ENCODE results near the gene KCNMB2.
"Not testable (repeated sequence)": the region's sequence is repeated elsewhere in the genome, so short reads cannot be mapped to it uniquely, and the experiment has no call there.

KCNMB2 gene

DNA sequence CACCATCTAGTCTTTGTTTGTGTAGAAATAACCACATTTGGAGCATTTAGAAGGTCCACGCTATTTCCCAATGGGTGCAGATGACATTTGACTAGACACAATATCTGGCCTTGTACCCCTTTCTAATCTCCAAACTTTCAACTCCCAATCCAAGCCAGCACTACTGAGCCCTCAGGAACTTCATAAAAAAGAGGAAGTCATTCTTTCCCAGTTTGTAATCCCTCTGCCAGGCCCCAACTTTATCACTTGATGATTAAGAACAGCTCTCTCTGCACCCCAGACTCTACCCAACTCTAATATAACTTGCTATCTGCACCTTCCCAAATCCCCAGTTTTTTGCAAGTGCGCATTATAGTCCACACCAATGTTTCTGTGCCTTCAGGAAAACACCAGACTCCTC, 170.2 kb downstream of the KCNMB2 start:
- DNase-seq: no peak

DNA sequence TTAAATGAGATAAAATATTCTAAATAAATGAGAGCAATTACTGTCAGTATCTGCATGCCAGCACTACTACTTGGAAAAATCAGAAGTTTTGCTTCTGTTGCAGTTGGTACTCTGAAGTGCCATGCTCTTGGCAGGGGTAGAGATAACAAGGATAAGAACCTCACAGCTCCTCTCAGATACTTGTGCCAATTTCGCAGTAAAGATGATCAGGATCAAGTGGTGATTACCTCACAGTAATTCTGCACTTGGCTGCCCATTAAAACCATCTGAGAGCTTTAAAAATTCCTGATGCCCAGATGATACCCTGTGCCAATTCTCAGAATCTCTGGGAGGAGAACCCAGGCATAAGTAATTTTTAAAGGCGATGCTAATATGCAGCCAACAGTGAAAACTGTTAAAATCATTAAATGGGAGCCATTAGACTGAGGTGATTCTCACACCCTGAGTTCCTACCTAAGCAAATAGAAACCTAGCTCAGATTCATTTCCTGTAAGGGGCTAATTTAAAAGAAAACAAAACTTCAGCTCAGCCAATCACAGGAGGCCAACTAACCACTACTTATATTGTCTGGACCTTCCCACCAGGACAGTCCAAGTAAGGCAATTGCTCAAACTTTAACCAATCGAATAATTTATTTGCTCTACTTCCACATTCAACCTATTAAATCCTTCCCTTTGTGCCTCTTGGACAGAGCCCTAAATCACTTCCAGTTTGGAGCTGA, 171.2 kb downstream of the KCNMB2 start:
- no peak for DNase-seq

DNA sequence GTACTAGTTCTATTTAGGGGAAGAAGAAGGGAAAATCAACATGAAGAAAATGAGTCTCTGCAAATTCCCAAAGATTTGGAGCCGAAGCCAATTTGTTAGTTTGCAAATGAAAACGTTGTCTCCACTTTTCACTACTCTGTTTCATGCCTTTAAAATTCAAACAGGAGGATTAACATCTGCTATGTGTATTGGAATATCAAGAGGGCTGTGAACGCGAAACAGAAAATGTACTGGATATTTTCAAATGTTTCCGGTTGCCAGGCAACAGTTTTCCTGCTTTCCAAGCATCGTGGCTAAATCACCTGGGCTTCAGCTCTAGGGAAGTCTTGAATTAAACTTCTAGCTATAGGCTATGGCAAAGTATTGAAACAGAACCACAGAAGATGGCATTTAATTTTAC, 172.8 kb downstream of the KCNMB2 start:
- DNase-seq: no peak

DNA sequence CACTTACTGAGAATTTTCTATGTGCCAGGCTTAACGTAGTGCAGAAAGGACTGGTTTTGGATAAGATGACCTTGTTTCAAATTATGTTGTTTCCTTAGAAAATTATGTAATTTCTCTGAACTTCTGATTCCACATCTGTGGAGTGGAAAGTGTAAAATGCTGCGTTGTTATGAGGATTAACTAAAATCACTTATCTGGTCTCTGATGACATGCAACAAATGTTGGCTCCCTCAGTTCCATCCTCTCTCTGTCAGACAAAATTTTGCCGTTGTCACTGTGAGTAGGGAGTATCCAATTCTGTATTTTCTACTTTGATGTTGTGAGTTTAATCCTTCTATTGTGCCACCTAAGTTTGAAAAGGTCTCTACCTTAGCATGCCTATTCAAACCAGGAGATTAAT, 175.5 kb downstream of the KCNMB2 start:
- DNase-seq: no peak

DNA sequence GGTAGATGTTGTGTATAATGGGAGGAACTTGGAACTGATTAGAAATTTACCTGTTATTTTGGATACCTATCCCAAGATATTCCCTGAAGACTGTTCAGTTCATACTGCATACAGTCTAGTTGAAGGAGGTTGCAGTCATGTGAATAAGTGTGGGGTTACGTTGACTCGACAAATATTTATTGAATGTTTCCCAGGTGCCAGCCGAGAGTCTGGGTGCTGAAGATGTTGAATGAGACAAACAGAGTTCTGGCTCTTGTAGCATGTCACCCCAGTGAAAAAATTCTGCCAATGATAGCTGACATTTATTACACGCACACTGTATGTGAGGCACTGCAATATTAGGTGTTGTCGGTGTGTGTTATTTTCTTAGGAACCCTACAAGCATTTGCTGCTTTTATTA, 176.0 kb downstream of the KCNMB2 start:
- no peak for DNase-seq

DNA sequence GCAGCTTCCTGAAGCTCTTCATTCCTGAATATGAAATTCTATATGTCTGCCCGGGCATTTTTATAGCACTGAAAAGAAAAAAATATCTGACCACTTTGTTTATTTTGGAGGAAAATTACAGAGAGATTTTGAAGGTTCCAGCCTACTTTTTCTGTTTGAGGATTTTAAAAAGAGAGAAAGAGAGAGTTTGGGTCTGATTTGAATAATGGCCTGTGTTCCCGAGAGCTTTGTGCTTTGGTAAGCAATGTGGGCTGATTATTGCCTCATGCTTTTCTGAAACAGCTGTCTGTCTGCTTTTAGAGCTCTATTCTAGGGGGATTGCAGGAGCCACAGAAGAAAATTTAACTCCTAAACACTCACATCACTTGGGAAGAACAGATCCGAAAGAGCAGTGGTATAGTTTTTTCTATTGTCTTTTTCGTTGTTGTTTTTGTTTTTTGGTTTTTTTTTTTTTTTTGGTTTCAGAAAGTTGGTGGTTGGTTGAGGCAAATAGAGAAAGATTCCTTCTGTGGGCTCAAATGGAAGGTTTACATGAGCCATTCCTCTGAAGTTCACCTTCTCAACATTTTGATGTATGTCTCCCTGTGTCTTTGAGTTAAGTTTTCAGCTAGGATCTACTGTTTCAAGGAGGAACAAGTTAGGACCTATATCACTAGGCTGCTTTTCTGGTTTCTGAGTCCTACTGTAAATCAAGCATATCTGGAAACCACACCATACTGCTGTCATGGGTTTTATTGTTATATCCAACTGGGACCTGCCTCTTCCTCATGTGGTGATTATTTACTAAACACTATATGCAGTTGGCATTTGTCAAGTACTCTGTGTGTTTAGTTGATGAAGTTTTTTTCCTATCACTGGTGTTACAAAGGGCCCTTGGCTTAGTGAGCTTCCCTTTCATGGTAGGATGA, 178.9 kb downstream of the KCNMB2 start:
- no peak for DNase-seq

DNA sequence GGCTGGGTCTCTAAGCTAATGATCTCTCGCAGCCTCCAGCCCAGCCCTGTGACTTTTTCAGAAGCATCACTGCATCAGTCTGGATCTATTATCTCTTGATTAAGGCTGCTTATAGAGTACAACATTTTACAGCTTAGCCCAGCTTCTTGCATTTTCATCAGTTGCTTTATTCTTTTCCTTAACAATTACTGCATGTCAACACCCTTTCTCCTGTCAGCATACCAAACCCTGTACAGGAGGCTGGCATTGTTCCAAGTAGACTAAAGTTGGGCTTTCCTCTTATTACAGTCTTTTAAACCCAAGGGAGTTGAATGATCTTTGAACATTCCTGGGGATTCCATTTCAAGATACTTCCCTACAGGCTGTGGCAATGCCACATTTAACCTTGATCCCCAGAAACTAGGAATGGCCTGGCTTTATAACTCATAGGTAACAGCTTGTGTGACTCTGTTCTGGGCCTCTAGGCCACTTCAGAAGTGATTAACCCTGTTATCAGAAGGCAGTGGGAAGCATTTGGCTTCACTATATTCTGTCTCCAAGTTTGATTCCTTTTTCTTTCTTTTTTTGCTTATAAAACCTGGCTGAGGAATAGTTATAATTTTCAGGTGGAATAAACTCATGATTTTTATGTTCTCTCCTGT, 182.9 kb downstream of the KCNMB2 start:
- DNase-seq: no peak

DNA sequence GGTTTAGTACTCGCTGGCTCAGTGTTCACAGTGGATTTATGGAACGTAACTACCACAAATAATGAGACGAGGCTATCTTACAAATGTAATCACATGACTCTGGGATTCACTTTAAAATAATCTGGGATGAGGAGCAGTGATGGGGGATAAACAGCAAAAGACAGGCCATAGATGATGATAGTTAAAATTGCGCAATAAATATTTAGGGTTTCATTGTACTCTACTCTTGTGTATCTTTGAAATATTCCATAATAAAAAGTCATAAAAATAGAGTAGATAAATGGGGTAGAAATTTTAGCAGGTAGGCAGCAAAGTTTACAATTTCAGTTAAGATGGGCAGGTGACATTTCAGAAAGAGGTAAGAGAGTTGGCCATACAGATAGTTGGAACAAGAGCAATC, 196.6 kb downstream of the KCNMB2 start:
- DNase-seq: no peak

DNA sequence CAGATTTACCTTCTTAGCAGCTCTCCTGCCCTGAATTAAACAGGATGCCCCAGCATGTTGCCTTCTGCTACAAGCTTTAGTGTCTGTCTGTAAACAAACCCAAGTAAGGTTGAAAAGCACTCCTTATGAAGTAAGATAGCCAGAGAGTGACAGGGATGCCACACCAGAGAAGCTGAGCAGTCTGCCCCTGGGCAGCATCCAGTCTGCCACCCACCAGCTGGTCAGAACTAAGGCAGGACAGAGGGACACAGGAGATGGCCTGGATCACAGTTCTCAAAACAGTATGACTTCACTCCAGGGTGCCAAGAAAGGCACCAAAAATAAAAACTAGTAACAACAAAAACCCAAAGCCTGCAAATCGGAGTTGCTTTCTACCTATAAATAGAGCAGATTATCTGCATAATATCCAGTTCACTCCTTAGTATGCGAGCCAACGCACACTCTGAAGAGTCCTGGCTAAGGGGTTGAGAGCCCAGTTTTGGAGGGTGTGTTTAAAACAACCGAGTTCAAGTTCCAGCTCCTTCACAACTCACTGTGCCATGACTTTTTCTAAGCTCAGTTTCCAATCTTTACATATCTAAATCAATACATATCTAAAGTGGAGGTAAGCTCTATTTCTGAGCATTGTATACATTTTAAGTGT, 198.9 kb downstream of the KCNMB2 start:
- no peak for DNase-seq

DNA sequence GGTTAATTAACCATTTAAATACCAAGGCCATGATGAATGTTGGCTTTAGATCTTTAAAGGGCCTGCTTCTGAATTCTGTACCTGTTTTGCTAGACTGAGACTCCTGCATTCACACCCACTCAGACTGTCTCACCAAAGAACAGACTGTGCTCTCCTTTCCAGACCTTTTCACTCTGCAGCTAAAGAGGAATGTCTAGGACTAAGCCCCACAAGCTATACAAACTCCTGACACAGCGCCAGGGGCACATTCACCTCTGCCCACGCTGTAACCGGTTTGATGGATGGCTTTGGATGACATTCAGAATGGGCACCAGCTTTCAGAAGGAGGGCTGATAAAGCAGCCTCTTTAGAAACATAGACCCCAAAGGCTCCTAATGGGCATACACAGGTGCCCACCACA, 200.1 kb downstream of the KCNMB2 start:
- DNase-seq: no peak

DNA sequence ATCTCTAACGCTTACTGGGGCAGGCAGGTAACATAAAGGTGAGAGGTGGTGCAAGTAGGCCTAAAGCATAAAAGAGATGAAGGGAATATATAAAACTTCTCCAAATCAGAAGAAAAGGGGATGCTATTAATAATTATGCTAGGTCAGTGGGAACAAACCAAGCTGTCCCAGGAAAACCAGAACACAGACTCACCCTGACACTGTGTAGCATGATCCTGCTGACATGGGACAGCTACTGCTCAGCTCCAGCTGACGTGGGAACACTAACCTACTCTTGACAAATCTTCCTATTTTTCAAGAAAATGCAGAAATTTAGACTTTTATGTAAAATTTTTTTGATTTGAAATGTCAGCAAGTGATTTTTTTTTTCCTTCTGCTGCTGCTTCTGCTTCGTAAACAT, 203.5 kb downstream of the KCNMB2 start:
- DNase-seq: no peak

DNA sequence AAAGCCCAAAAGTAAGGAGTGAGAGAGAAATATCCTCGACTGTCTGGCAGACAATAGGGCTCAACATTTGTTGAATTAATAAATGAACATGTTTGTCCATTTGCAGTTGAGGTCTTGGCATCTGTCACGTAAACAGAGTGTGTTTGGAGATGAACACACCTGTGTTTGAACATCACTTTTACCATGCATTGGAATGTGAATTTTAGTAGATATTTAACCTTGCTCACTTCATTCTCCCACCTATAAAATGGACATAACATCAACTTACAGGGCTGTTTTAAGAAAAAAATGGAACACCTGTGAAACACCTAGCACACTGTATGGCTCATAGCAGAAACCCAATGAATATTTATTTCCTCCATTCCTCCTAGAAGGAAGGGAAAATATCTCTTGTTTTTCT, 204.8 kb downstream of the KCNMB2 start:
- DNase-seq: no peak

DNA sequence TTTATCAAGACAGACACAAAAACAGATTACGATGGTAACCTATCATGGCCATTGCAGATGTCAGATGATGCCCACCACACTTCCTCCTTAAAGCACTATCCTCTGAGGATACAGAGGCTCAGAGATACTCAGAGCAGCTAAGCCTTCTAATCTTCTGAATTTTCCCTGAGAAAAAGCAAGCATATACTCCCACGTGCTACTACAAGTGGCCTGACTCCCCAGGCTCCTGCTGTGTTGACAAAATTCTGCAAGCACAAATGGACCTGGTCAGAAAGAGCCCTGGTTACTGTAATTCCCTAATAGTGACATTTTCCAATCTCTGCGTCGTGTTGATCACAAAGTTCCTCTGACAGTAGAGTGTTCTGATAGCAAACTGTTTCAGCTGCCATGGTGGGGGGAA, 207.1 kb downstream of the KCNMB2 start:
- DNase-seq: no peak

DNA sequence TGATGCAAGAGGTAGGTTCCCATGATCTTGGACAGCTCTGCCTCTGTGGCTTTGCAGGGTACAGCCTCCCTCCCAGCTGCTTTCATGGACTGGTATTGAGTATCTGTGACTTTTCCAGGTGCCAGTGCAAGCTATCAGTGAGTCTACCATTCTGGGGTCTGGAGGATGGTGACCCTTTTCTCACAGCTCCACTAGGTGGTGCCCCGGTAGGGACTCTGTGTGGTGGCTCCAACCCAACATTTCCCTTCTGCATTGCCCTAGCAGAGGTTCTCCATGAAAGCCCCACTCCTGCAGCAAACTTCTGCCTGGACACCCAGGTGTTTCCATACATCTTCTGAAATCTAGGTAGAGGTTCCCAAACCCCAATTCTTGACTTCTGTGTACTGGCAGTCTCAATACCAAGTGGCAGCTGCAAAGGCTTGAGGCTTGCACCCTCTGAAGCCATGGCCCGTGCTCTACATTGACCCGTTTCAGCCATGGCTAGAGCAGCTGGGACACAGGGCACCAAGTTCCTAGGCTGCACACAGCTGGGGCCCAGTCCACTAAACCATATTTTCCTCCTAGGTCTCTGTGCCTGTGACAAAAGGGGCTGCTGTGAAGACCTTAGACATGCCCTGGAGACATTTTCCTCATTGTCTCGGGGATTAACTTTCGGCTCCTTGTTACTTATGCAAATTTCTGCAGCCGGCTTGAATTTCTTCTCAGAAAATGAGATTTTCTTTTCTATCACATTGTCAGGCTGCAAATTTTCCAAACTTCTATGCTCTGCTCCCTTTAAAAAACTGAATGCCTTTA, 209.8 kb downstream of the KCNMB2 start:
- not testable (repeated sequence) for DNase-seq

DNA sequence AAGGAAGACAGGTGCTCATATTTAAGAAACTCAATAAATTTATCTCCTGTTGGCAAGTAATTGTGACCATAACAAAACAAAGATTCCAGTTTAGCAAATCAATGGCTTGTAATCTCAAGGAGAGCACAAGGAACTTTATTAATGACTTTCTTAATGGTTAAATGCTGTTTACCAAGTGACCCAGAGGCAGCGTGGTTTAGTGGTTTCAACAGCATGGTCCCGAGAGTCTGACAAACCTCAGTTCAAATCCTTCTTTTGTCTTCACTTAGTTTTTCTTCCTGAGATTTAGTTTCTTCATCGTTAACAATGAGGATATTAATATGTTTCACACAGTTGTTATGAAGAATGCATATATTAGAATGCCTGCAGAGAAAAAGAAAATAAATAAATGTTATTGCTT, 212.6 kb downstream of the KCNMB2 start:
- no peak for DNase-seq

DNA sequence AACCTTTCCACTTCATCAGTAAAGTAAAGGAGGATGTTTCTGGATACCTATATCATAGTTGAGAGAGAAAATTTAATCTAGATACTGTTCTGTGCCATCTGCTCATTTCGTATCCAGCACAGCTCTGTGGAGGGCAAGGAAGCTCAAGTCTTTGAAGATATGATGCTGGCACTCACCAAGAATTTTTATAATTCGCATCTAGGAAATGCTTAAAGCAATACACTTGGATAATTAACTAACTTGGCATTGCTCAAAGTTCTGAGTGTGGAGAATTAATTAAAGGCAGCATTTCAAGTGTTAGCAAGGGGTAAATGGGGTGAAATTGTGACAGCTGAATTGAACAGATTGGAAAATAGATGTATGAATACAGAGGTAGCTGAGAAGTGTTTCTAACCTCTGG, 213.2 kb downstream of the KCNMB2 start:
- DNase-seq: no peak

DNA sequence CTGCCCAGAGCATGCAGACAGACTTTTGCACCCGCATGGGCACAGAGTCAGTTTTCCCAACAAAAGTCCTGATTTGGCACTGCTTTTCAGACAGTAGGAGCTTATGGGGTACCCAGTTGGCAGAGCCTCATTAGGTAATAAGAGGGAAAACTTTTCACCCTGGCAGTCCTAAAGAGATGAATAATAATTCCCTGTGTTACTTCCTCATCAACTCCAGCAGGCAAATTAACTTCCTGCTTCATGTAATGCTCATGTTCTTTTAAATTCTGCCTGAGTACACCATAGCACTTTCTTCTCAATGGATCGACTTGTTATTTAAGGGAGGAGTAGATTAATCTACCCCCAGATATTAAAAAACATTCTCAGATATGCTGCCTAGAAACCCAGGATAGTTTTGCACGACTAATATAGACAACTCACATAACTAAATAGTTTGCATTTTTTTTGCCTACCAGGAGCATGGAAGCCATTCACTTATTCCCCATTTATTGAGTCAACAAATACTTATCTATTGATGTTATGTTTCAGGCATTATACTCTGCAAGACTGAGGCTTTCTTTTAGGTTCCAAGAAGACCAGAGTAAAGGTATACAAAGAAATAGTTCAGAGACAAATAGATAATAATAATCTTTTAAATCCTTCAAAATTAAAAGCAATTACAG, 214.5 kb downstream of the KCNMB2 start:
- DNase-seq: no peak

DNA sequence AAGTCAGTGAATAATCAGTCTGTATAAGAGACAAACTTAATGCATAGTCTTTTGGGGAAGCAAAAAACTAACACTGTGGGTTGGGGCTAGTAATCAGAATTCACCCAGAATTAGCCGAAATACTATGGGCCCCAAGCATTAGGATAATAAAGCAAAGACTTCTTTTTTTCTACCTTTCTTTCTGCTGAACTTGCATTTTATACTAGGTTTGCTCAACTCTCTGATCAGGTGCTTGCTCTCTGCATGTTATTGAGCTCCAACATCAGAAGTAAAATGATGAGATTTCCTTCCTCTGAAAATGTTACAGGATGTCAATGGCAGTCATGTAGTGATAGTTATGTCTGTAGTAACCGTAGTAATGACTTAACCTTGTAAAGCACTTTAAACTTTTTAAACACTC, 216.6 kb downstream of the KCNMB2 start:
- DNase-seq: no peak

DNA sequence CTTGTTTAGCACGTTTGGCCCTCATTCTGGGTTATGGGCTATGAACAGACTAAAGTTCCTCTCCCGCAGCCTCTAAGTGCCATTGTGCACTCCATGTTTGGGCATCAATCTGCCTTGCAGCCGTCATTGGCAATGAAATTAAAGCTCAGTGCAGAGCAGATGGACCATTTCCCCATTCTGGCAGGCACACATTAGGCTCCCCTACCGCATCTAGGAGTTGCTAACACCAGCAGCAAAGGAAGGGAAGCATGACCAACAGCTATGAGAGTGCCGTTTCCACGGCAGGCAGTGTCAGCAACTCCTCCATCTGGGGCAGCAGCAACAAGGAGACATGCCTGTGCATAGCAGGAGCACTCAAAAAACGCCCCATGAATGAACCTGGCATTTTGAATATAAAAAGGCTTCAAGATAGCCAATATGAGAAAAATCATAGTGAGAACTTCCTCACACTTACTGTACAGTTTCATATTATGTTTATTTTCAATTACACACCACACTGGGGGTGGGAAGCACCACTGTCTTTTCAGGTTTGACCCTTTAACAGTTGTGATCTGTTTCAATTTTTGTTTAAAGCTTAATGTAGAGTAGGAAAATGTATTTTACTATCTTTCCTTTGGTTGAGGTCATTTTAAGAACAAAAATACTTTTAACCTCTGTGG, 218.7 kb downstream of the KCNMB2 start:
- no peak for DNase-seq

DNA sequence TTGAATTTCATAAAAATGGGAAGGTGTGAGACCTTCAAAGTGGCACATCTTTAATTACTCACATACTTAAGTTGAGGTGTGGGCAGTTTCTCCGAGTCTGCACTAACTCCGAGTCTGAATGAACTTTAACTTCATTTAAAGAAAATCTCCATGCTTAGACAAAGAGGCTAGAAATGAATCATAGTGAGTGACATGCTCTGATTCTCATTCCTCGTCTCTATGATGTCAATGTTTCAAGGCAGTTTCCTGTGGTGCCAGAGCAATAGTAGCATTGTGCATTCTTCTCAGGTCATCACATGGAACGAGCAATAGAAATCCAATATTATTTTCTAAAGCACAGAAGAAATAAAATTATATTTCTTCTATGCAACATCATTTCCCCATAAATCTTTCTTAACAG, 224.8 kb downstream of the KCNMB2 start:
- no peak for DNase-seq

DNA sequence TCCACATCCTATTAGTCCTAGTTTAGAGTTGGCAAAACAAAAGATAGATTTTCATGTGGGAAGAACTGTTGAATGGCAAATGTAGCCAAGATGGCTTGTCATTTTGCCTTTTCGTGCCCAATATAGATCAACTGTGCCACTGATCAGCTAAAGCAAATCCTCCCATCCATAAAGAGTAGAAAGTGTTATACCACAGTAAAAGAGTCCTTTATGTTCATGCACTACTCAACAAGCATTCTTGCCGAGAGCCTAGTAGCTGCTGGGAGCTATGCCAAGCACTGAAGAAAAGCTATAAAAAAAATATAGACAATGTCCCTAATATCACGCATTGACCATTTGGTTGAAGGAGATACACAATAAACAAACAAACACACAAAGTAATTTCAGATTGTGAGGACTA, 225.2 kb downstream of the KCNMB2 start:
- no peak for DNase-seq
